ENCODE results near the gene DNPH1. TPM values are rescaled to one million over a fixed set of nuclear protein-coding genes. Genes with fewer than 3 reads are reported as not detected.

Gene DNPH1
- polyA plus RNA-seq, 1 donor from 2014 or later, result 48.3 TPM

DNA sequence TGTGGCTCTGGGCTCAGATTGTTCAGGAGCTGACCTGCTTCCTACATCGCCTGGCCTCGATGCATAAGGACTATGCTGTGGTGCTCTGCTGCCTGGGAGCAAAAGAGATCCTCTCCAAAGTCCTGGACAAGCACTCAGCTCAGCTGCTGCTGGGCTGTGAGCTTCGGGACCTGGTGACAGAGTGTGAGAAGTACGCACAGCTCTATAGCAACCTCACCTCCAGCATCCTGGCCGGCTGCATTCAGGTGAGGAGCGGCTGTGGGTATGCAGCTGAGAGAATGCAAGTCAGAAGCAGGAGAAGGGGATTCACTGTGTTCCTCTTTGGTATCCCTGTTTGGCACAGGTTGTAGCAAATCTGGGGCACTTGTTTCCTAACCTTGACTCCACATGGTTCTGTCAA lies 29.4 kb downstream of the DNPH1 start:
- Histone ChIP-seq H3F3A (ENCODE audit: insufficient read depth, low read length, poor library complexity, severe bottlenecking) (no peaks in the 10 kb centered on the region), H3K27ac (ENCODE audit: low read length) (no peak overlapping the region), H3K79me2 (replicated peaks; ENCODE audit: insufficient read depth, low read length) (no peaks in the 10 kb centered on the region)

DNA sequence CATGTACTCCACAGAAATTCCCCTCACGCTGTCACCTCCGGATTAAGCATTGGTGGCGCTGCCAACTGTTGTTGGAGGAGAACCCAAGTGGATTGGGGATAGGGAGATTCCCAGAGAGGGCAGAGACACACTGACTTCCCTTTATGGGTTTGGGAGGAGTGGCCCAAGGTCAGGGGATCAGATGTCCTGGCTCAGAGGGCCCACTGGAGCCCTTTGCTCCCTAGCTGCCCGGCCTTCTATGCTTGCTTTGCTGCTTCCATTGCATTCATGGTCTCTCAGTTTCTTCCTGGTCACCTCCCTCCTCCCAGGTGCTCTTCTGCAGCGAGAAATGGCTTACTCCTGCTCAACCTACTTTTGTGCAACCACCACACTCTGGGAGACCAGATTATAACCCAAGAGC lies 32.9 kb downstream of the DNPH1 start:
- Histone ChIP-seq H3K9me3 (ENCODE audit: low read length) (no peaks in the 10 kb centered on the region), H3K4me3 (ENCODE audit: low read length) (no peak overlapping the region), H3K9ac (ENCODE audit: low read length) (no peak overlapping the region), H3K79me2 (replicated peaks; ENCODE audit: insufficient read depth, low read length) (no peaks in the 10 kb centered on the region), H3K36me3 (ENCODE audit: insufficient read depth, low read length) (no peaks in the 10 kb centered on the region), H3K27ac (ENCODE audit: low read length) (no peak overlapping the region), H3F3A (ENCODE audit: insufficient read depth, low read length, poor library complexity, severe bottlenecking) (no peaks in the 10 kb centered on the region), H3K4me2 (ENCODE audit: low read length) (no peak overlapping the region), H3K9me2 (ENCODE audit: insufficient read depth, low read length) (no peaks in the 10 kb centered on the region), H2AFZ (ENCODE audit: low read depth, low read length) (no peak overlapping the region), H3K27me3 (ENCODE audit: insufficient read depth, low read depth, low read length) (no peaks in the 10 kb centered on the region), H4K20me1 (ENCODE audit: insufficient read depth) (no peaks in the 10 kb centered on the region)
- TF ChIP-seq TAF1 (IDR thresholded peaks at IDR 0.05; ENCODE audit: low read depth), result no peak
- TF ChIP-seq EP300 (conservative IDR thresholded peaks at IDR 0.05; ENCODE audit: poor library complexity, severe bottlenecking), result no peak
- TF ChIP-seq, protein P1, sequence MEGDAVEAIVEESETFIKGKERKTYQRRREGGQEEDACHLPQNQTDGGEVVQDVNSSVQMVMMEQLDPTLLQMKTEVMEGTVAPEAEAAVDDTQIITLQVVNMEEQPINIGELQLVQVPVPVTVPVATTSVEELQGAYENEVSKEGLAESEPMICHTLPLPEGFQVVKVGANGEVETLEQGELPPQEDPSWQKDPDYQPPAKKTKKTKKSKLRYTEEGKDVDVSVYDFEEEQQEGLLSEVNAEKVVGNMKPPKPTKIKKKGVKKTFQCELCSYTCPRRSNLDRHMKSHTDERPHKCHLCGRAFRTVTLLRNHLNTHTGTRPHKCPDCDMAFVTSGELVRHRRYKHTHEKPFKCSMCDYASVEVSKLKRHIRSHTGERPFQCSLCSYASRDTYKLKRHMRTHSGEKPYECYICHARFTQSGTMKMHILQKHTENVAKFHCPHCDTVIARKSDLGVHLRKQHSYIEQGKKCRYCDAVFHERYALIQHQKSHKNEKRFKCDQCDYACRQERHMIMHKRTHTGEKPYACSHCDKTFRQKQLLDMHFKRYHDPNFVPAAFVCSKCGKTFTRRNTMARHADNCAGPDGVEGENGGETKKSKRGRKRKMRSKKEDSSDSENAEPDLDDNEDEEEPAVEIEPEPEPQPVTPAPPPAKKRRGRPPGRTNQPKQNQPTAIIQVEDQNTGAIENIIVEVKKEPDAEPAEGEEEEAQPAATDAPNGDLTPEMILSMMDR (IDR thresholded peaks at IDR 0.05; ENCODE audit: poor library complexity, severe bottlenecking), result no peak
- no peak for TF ChIP-seq MXI1 (conservative IDR thresholded peaks at IDR 0.05; ENCODE audit: poor library complexity, severe bottlenecking)
- TF ChIP-seq SMC3 (conservative IDR thresholded peaks at IDR 0.05; ENCODE audit: poor library complexity), result no peak
- no peak for TF ChIP-seq RAD21 (conservative IDR thresholded peaks at IDR 0.05)
- TF ChIP-seq EZH2 (IDR thresholded peaks at IDR 0.05; ENCODE audit: borderline replicate concordance, insufficient read depth, low read length, poor library complexity, severe bottlenecking), result no peak
- TF ChIP-seq POLR2AphosphoS5 (IDR thresholded peaks at IDR 0.05), result no peak
- TF ChIP-seq, protein P2, sequence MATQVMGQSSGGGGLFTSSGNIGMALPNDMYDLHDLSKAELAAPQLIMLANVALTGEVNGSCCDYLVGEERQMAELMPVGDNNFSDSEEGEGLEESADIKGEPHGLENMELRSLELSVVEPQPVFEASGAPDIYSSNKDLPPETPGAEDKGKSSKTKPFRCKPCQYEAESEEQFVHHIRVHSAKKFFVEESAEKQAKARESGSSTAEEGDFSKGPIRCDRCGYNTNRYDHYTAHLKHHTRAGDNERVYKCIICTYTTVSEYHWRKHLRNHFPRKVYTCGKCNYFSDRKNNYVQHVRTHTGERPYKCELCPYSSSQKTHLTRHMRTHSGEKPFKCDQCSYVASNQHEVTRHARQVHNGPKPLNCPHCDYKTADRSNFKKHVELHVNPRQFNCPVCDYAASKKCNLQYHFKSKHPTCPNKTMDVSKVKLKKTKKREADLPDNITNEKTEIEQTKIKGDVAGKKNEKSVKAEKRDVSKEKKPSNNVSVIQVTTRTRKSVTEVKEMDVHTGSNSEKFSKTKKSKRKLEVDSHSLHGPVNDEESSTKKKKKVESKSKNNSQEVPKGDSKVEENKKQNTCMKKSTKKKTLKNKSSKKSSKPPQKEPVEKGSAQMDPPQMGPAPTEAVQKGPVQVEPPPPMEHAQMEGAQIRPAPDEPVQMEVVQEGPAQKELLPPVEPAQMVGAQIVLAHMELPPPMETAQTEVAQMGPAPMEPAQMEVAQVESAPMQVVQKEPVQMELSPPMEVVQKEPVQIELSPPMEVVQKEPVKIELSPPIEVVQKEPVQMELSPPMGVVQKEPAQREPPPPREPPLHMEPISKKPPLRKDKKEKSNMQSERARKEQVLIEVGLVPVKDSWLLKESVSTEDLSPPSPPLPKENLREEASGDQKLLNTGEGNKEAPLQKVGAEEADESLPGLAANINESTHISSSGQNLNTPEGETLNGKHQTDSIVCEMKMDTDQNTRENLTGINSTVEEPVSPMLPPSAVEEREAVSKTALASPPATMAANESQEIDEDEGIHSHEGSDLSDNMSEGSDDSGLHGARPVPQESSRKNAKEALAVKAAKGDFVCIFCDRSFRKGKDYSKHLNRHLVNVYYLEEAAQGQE (IDR thresholded peaks at IDR 0.05; ENCODE audit: borderline replicate concordance), result no peak

More for the DNA sequence above, 29.4 kb downstream of the DNPH1 start:
- no peaks in the 10 kb centered on the region for H3K9me2 ChIP-seq (ENCODE audit: insufficient read depth, low read length)
- no peaks in the 10 kb centered on the region for H3K27me3 ChIP-seq (ENCODE audit: insufficient read depth, low read depth, low read length)
- H2AFZ ChIP-seq (ENCODE audit: low read depth, low read length), result no peak overlapping the region
- H3K4me2 ChIP-seq (ENCODE audit: low read length), result no peak overlapping the region
- no peak overlapping the region for H3K4me3 ChIP-seq (ENCODE audit: low read length)
- no peaks in the 10 kb centered on the region for H4K20me1 ChIP-seq (ENCODE audit: insufficient read depth)
- TF ChIP-seq TAF1 (IDR thresholded peaks at IDR 0.05; ENCODE audit: low read depth) (no peak), RAD21 (conservative IDR thresholded peaks at IDR 0.05) (no peak), EP300 (conservative IDR thresholded peaks at IDR 0.05; ENCODE audit: poor library complexity, severe bottlenecking) (no peak), MXI1 (conservative IDR thresholded peaks at IDR 0.05; ENCODE audit: poor library complexity, severe bottlenecking) (no peak), EZH2 (IDR thresholded peaks at IDR 0.05; ENCODE audit: borderline replicate concordance, insufficient read depth, low read length, poor library complexity, severe bottlenecking) (no peak), SMC3 (conservative IDR thresholded peaks at IDR 0.05; ENCODE audit: poor library complexity) (no peak), POLR2AphosphoS5 (IDR thresholded peaks at IDR 0.05) (no peak)
- TF ChIP-seq, protein P1 (IDR thresholded peaks at IDR 0.05; ENCODE audit: poor library complexity, severe bottlenecking), result no peak
- TF ChIP-seq, protein P2 (IDR thresholded peaks at IDR 0.05; ENCODE audit: borderline replicate concordance), result no peak
- no peak overlapping the region for H3K9ac ChIP-seq (ENCODE audit: low read length)
- H3K9me3 ChIP-seq (ENCODE audit: low read length), result no peaks in the 10 kb centered on the region
- H3K36me3 ChIP-seq (ENCODE audit: insufficient read depth, low read length), result no peaks in the 10 kb centered on the region

Data from neural cell (in vitro differentiated cells).